GM04503 (cell line): ENCODE results near the gene CHPT1.
"Not testable (repeated sequence)": the region's sequence is repeated elsewhere in the genome, so short reads cannot be mapped to it uniquely, and the experiment has no call there.

Source experiments
- DNase-seq: peaks from one replicate; pipeline ENCODE4 v3.0.0-alpha.2; 2012; ENCODE audit warnings: low read depth

Gene CHPT1

GRCh38 chr12:101722392-101722791 lies 25.0 kb downstream of the CHPT1 start:
- no peak for DNase-seq

DNA sequence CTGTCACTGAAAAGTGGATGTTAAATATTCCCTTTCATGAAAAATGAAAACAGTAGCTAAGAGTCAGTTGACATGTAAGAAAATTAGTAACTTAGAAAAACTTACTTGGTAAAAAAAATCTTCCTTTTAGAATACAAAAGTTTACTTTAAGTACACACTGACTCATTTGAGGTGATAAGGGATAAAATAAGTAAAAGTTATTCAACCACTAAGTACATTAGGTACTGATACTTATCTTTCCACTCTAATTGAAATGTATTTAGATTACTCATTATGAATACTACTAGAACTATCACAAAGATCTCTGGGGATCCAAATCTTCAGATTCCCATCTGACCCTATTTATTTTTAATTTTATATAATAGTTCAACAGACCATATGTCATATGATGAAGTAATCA lies 29.7 kb downstream of the CHPT1 start:
- DNase-seq: no peak

DNA sequence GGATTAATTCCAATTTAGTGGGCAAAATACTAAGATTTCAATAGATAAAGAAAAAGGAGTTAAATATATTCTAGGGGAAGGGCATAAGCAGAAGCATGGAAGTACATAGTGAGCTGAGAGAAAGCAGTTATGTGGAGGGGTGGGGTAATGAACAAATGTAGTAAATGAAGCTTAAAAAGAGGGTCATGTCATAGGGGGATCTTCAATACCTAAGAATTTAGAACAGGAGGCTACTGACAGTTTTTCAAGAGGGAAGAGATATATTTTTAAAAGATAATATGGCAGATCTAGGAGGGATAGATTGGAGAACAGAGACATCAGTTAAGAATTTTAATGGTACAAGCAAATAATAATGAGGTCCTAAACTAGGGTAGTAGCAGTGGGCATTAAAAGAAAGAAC lies 32.4 kb downstream of the CHPT1 start:
- no peak for DNase-seq

DNA sequence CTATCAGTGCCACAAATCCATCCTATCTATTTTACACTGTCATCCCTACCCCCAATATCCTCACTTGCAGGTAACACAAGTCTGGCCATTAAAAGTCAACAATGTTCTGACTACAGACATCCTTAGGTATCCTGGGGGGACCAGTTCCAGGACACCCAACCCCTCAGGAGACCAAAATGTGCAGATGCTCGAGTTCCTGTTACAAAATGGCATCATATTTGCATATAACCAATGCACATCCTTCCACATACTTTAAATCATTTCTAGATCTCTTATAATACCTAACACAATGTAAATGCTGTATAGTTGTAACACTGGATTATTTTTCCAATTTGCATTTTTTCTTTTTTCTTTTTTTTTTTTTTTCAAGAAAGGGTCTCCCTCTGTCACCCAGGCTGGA lies 34.9 kb downstream of the CHPT1 start:
- DNase-seq: no peak

DNA sequence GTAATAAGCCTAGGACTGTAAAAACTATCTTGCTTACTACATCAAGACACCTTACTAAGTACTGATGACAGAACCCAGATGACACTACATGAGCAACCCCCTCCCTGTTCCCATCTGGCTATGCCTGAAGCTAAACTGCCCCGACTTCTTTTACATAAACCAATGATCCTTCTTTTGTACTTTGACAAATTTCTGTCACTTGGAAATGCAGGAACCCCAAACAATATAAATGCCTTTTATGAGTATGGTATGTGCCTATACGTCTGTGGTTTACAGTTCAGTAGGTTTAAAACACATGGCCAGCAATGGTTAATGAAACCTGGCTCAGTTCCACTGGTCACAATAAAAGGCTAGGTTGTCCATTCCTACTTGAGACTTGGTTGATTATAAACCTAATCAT lies 35.7 kb downstream of the CHPT1 start:
- no peak for DNase-seq

DNA sequence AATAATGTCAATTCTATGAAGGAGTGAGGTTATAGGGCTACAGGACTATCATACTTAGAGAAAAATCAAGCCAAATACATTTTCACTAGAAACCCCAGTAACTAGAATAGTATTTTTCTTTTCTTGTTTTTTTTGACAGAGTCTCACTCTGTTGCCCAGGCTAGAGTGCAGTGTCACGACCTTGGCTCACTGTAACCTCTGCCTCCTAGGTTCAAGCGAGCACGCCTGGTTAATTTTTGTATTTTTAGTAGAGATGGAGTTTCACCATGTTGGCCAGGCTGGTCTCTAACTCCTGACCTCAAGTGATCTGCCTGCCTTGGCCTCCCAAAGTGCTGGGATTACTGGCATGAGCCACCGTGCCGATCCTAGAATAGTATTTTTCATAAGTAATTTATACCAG lies 37.0 kb downstream of the CHPT1 start:
- not testable (repeated sequence) for DNase-seq

DNA sequence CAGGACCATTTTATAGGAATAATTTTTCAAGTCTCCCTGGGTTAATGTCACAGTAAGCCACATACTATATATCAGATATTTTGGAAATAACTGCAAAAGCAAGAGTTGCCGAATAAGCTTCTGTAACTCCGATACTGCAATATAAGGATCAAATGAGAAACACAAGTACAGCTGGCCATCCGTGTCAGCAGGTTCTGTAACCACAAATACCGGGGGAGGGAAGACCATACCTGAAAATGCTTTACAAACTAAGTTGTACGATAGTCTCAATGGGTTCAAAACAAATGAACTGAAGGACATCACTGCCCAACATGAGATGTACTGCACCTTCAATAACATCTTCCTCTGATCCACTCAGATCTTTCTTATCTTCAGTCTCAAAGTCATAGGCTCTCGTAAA lies 40.0 kb downstream of the CHPT1 start:
- no peak for DNase-seq

DNA sequence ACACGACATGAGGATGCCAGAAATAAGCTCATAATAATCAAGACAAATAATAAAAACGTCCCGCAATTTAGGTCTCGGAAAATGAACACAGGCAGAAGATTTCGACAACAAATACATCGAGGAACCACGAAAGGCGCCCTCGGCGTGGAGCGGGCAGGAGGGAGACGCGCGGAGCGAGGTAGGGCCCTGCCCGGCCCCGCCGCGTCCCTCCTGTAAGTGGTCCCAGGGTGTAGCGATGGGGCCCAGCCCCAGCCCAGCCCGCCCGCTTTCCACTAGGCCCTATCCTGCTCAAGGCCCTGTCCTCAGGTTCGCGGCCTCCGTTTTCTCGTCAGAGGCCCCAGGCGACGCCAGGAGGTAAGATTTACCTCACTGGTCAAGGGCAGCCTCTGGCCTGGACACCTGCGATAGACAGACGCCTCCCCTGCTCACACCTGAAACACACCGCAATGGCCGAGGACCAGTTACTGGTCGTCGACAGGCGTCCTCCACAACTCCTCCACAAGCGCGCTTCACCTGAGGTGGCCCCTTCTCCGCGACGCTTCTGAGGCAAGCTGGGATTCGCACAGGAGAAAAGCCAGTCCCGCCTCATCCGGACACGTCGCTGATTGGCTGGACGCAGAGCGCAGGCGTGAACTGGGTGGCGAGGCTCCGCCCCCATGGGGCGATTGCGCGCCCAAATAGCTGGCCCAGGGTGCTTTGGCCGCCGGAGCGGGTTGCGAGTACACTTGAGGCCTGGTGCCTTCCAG lies 41.7 kb downstream of the CHPT1 start, which contains the start of gene SYCP3:
SYCP3 (minus strand) TSS at position 543 of the 746 bp plus-strand sequence. CDS start 1,527 bp downstream, outside the sequence.
- no peak for DNase-seq

- DNase-seq: no peak
Measured at GRCh38 chr12:101740566-101740965, 43.1 kb downstream of the CHPT1 start.

GRCh38 chr12:101740980-101741379 lies 43.5 kb downstream of the CHPT1 start:
- DNase-seq: no peak

DNA sequence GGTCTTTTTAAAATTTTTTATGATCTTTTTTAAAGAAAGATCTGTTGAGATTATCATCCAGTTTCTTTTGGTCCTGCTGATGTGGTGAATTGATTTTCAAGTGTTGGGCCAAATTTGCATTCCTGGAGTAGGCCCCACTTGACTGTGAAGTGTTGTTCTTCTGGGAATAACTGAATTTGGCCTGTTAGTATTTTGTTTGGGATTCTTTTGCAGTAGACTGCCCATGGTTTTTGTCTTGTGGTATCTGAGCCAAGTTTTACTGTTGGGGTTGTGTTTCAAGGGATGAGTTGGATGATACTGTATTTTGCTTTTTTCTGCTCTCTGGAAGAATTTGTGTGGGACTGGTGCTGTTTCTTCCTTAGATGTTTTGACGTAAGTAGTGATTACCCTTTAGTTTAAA lies 45.8 kb downstream of the CHPT1 start:
- DNase-seq: peak; percentile 32

- no peak for DNase-seq
Measured at GRCh38 chr12:101743724-101744472, 46.5 kb downstream of the CHPT1 start.

GRCh38 chr12:101745481-101745880 lies 48.0 kb downstream of the CHPT1 start:
- DNase-seq: no peak

DNA sequence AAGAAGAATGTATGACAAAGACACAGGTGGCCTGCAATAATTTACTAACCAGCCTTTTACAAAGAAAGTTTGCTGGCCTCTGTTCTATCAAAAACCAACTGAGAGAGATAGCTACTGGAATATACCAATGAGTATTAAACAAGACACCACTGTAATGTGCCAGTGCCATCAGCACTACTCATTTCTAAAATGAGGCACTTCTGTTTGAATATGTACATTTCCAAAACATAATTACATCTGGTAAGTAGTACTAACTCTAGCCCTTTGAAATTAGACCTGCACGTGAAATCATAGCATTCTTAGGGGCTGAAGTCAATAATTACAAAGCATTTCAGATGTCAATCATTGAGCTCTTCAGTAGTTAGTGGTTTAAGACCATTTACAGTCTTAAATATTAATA lies 48.8 kb downstream of the CHPT1 start:
- DNase-seq: no peak

DNA sequence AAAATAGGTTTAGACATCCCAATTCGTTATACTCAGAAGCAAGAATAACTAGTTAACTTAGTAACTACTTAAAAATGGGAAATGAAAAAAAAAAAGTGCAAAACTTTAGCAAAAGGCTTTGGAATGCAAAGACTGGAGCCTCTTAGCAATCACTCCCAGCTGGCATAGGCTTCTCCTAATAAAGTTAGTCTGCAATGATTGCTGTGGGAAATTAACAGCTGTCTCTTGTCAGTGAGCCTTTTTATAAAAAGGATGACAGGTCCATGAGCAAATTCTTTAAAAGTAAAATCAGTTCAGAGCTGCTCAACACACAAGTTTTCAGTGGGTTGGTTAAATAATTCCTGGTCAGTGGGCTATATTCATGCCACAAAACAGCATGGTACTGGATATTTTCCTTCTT lies 49.2 kb downstream of the CHPT1 start:
- DNase-seq: no peak

- no peak for DNase-seq
Measured at GRCh38 chr12:101747697-101748096, 50.3 kb downstream of the CHPT1 start.

GRCh38 chr12:101748907-101749306 lies 51.5 kb downstream of the CHPT1 start:
- DNase-seq: no peak

DNA sequence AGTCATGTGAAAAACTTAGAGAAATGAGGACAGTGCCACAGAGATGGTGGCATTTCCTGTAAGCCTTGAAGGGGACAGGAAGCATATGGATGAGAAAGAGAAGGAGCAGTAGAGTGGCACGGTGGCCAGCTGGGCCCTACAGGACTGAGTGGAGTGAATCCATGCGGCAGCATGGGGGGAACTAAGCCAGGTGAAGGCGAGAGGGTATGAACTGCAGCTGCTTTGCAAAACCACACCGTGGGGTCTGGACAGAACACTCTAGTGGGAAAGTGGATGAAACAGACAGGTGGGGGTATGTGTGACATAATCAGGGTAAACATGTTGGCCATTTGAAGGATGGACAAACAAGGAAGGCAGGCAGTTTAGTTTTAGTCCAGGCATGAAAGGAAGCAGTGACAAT lies 52.2 kb downstream of the CHPT1 start:
- DNase-seq: no peak

GRCh38 chr12:101750152-101750551 lies 52.7 kb downstream of the CHPT1 start:
- DNase-seq: no peak

GRCh38 chr12:101759396-101760047 lies 62.1 kb downstream of the CHPT1 start:
- no peak for DNase-seq

- no peak for DNase-seq
Measured at GRCh38 chr12:101761350-101761749, 63.9 kb downstream of the CHPT1 start.

- no peak for DNase-seq
Measured at GRCh38 chr12:101761781-101762180, 64.3 kb downstream of the CHPT1 start.
